ENCODE data around the gene PYGO2.
"Not testable (repeated sequence)": the region's sequence is repeated elsewhere in the genome, so short reads cannot be mapped to it uniquely, and the experiment has no call there.

Gene PYGO2

DNA sequence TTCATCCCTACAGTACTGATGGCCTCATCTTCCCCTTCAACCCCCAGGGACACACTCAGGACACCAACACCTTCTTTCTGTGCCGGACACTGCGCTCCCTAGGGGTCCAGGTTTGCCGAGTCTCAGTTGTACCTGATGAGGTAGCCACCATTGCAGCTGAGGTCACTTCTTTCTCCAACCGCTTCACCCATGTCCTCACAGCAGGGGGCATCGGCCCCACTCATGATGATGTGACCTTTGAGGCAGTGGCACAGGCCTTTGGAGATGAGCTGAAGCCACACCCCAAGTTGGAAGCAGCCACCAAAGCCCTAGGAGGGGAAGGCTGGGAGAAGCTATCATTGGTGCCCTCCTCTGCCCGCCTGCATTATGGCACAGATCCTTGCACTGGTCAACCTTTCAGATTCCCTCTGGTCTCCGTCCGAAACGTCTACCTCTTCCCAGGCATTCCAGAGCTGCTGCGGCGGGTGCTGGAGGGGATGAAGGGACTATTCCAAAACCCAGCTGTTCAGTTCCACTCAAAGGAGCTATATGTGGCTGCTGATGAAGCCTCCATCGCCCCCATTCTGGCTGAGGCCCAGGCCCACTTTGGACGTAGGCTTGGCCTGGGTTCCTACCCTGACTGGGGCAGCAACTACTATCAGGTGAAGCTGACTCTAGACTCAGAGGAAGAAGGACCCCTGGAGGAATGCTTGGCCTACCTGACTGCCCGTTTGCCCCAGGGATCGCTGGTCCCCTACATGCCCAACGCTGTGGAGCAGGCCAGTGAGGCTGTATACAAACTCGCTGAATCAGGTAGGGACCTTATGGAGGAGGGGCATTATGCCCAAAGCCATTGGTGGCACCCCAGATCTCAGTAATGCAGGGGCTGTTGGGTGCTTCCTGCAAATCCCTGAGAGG, 26.7 kb upstream of the PYGO2 start:
- Histone ChIP-seq H4K20me1 (ENCODE audit: insufficient read depth, low read length) (no peaks in the 10 kb centered on the region), H3K4me2 (ENCODE audit: low read length) (no peak overlapping the region), H3K79me2 (ENCODE audit: low read length) (peaks cover 43% of the 10 kb centered on the region), H3K9ac (ENCODE audit: low read length) (no peak overlapping the region), H3K4me3 (ENCODE audit: low read length) (no peak overlapping the region), H3K9me3 (ENCODE audit: insufficient read depth, low read length) (no peaks in the 10 kb centered on the region), H3K36me3 (replicated peaks; ENCODE audit: low read depth, low read length) (peaks cover 27% of the 10 kb centered on the region), H3K4me1 (ENCODE audit: low read length) (peaks cover 9% of the 10 kb centered on the region), H3K27me3 (ENCODE audit: low read depth, low read length) (no peaks in the 10 kb centered on the region), H3K27ac (ENCODE audit: low read length) (no peak overlapping the region), H2AFZ (ENCODE audit: low read depth, low read length) (no peak overlapping the region)
- TF ChIP-seq, protein P1, sequence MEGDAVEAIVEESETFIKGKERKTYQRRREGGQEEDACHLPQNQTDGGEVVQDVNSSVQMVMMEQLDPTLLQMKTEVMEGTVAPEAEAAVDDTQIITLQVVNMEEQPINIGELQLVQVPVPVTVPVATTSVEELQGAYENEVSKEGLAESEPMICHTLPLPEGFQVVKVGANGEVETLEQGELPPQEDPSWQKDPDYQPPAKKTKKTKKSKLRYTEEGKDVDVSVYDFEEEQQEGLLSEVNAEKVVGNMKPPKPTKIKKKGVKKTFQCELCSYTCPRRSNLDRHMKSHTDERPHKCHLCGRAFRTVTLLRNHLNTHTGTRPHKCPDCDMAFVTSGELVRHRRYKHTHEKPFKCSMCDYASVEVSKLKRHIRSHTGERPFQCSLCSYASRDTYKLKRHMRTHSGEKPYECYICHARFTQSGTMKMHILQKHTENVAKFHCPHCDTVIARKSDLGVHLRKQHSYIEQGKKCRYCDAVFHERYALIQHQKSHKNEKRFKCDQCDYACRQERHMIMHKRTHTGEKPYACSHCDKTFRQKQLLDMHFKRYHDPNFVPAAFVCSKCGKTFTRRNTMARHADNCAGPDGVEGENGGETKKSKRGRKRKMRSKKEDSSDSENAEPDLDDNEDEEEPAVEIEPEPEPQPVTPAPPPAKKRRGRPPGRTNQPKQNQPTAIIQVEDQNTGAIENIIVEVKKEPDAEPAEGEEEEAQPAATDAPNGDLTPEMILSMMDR (IDR thresholded peaks at IDR 0.05; ENCODE audit: low read depth, low read length), result peak; percentile 21; the same call in 1 of the 2 replicates
- no peak for TF ChIP-seq EZH2phosphoT487 (IDR thresholded peaks at IDR 0.05; ENCODE audit: low read depth)

DNA sequence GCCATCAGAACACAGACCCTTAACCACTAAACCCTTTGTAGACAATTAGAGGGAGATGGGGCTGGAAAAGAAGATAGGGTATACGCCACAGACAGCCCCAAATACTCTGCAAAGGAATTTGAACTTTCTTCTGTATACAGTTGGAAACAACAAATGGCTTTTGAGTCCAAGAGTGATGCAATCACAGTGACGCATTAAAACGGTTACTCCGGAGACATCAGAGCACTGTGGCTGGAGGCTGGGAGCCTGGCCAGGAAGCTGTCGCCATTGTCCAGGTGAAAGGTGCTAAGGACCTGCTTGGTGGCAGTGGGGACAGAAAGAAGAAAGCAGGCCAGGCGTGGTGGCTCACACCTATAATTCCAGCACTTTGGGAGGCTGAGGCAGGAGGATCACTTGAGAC, 25.7 kb upstream of the PYGO2 start:
- Histone ChIP-seq H3K9me3 (ENCODE audit: insufficient read depth, low read length) (no peaks in the 10 kb centered on the region), H3K27me3 (ENCODE audit: low read depth, low read length) (no peaks in the 10 kb centered on the region), H4K20me1 (ENCODE audit: insufficient read depth, low read length) (no peaks in the 10 kb centered on the region), H3K9ac (ENCODE audit: low read length) (no peak overlapping the region), H3K79me2 (ENCODE audit: low read length) (peaks cover 50% of the 10 kb centered on the region), H3K27ac (ENCODE audit: low read length) (no peak overlapping the region), H3K4me3 (ENCODE audit: low read length) (no peak overlapping the region), H3K4me1 (ENCODE audit: low read length) (peaks cover 13% of the 10 kb centered on the region), H3K4me2 (ENCODE audit: low read length) (no peak overlapping the region), H3K36me3 (replicated peaks; ENCODE audit: low read depth, low read length) (peaks cover 27% of the 10 kb centered on the region), H2AFZ (ENCODE audit: low read depth, low read length) (no peak overlapping the region)
- TF ChIP-seq EZH2phosphoT487 (IDR thresholded peaks at IDR 0.05; ENCODE audit: low read depth), result no peak
- TF ChIP-seq, protein P1 (IDR thresholded peaks at IDR 0.05; ENCODE audit: low read depth, low read length), result no peak

- H2AFZ ChIP-seq (ENCODE audit: low read depth, low read length); H3K4me2 ChIP-seq (ENCODE audit: low read length); H3K4me3 ChIP-seq (ENCODE audit: low read length); H3K9ac ChIP-seq (ENCODE audit: low read length); H3K9me3 ChIP-seq (ENCODE audit: insufficient read depth, low read length); H3K27me3 ChIP-seq (ENCODE audit: low read depth, low read length); H4K20me1 ChIP-seq (ENCODE audit: insufficient read depth, low read length); H3K27ac ChIP-seq (ENCODE audit: low read length): not testable (repeated sequence)
- Histone ChIP-seq H3K36me3 (replicated peaks; ENCODE audit: low read depth, low read length) (peaks cover 27% of the 10 kb centered on the region), H3K79me2 (ENCODE audit: low read length) (peaks cover 56% of the 10 kb centered on the region), H3K4me1 (ENCODE audit: low read length) (peaks cover 15% of the 10 kb centered on the region)
These were observed 25.2 kb upstream of the PYGO2 start for GRCh38 chr1:154986736-154987135.

- Histone ChIP-seq H3K27me3 (ENCODE audit: low read depth, low read length) (no peaks in the 10 kb centered on the region), H3K4me3 (ENCODE audit: low read length) (peak overlapping the region; percentile 91), H4K20me1 (ENCODE audit: insufficient read depth, low read length) (no peaks in the 10 kb centered on the region), H3K9me3 (ENCODE audit: insufficient read depth, low read length) (no peaks in the 10 kb centered on the region), H3K9ac (ENCODE audit: low read length) (peak overlapping the region; percentile 86), H3K4me1 (ENCODE audit: low read length) (peaks cover 15% of the 10 kb centered on the region), H3K4me2 (ENCODE audit: low read length) (peak overlapping the region; percentile 90), H3K79me2 (ENCODE audit: low read length) (peaks cover 76% of the 10 kb centered on the region), H3K36me3 (replicated peaks; ENCODE audit: low read depth, low read length) (peaks cover 28% of the 10 kb centered on the region), H2AFZ (ENCODE audit: low read depth, low read length) (0 out of 2 replicates have a peak overlapping the region, but pooled peaks have one; percentile 8), H3K27ac (ENCODE audit: low read length) (peak overlapping the region; percentile 44)
- TF ChIP-seq, protein P1 (IDR thresholded peaks at IDR 0.05; ENCODE audit: low read depth, low read length), result no peak
- no peak for TF ChIP-seq EZH2phosphoT487 (IDR thresholded peaks at IDR 0.05; ENCODE audit: low read depth)
These were observed 22.3 kb upstream of the PYGO2 start for GRCh38 chr1:154983776-154984466.

Data from OCI-LY3 (cell line).